Measurements from ENCODE around the gene S100A14.

S100A14 gene

GRCh38 chr1:153636312-153636711 lies 20.2 kb upstream of the S100A14 start:
- no peak for DNase-seq

DNA sequence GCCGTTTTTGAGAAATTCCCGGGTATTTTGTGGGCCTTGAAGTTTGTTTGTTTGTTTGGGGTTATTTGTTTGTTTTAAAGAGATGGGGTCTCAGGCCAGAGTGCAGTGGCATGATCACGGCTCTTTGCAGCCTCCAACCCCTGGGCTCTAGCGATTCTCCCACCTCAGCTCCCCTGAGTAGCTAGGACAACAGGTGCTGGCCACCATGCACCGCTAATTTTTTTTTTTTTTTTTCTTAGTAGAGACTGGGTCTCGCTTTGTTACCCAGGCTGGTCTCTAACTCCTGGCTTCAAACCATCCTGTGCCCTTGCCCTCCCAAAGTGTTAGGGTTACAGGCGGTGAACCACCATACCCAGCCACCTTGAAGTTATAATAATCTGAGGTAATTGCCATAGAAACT lies 19.7 kb upstream of the S100A14 start:
- no peak for DNase-seq

GRCh38 chr1:153633754-153634665 lies 17.9 kb upstream of the S100A14 start, which contains the start of gene CHTOP:
CHTOP (plus strand) TSS chr1:153634066; CDS start chr1:153636589, 2,523 bp downstream.
- DNase-seq: peak; percentile 99

DNA sequence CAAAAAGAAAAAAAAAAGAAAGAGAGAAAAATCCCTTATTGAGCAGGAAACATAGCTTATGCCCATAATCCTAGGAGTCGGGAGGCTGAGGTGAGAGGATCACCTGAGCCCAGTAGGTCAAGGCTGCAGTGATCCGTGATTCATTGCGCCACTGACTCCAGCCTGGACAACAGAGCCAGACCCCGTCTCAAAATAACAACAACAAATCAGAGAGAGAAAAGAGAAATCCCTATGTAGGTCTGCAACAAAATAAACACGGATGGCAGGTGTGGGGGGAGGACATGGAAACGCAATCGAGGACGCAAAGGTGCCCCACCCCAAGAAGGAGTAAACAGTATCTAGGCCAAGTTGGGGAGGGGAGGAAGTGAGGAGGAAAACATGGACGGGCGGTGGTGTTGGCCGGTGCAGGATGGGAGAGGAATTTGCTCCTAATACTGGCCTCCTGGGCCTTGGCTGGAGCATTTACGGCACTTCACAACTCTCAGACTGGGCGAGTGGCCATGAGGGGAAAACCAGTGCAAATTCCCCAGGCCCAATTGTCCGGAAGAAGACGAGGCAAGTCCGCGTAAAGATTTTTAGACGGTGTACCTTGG lies 17.1 kb upstream of the S100A14 start:
- DNase-seq: no peak

GRCh38 chr1:153631047-153632022 lies 15.2 kb upstream of the S100A14 start:
- DNase-seq: no peak

DNA sequence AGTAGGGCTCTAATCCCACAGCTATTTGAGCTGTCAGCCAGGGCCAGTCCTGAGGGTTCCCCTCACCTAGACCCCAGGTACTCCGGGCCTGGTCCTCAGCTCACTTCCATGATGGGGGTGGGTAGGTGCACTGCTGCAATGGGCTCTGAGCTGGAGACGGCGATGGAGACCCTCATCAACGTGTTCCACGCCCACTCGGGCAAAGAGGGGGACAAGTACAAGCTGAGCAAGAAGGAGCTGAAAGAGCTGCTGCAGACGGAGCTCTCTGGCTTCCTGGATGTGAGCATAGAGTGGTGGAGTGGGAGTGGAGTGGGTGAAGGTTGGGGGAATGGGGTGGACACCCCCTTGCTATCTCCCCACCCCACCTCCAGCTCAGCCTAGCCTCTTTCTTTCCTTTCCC lies 14.3 kb upstream of the S100A14 start:
- DNase-seq: no peak

- no peak for DNase-seq
Measured at GRCh38 chr1:153629971-153630370, 13.8 kb upstream of the S100A14 start.

GRCh38 chr1:153629343-153629665 lies 13.2 kb upstream of the S100A14 start:
- no peak for DNase-seq

- DNase-seq: no peak
Measured at GRCh38 chr1:153628638-153629342, 12.7 kb upstream of the S100A14 start.

DNA sequence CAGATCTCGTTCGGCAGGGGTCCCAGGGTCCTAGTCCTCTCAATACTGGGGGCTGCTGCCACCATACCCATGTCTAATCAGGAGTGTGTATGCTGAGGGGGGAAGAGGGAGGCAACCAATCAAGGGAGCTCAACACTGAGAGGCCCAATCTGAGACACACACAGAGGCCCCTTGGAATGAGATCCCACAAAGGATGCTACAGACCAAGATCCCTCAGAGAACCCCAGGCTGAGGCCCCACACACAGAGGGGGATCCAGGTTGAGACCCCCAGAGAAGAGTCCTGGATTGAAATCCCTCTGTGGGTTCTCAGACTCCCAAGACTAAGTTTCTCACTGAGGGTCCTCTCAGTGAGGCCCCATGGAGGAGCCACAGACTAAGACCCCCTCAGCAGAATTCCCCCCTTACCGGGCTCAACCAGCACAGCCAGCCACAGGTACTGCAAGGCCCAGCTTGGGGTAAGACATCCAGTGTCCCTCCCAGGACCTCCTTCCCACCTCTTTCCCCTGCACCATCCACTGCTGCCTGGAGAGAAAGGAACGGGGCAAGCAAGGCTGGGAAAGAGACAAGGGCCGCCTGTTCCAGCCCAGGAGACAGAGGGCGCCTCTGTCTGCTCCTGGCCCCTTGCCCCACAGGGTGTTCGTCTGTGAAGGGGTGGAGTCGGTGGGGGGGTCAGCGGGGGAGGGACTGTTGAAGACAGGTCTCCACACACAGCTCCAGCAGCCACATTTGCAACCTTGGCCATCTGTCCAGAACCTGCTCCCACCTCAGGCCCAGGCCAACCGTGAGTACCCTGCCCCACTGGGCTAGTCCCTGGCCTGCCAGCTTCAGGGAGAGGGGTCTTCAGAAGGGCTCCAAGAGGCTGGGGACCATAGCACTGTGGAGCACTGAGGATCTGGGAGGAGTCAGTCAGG lies 11.8 kb upstream of the S100A14 start, which contains the start of gene S100A1:
Gene S100A1 (plus strand): TSS at position 720 of the 912 bp plus-strand sequence. CDS start 2,088 bp downstream, outside the sequence.
- DNase-seq: no peak

GRCh38 chr1:153626904-153627714 lies 11.0 kb upstream of the S100A14 start, which contains the start of gene S100A13:
S100A13 (minus strand) TSS chr1:153627505; CDS start chr1:153626472, 1,033 bp downstream.
- peak; percentile 91 for DNase-seq

DNA sequence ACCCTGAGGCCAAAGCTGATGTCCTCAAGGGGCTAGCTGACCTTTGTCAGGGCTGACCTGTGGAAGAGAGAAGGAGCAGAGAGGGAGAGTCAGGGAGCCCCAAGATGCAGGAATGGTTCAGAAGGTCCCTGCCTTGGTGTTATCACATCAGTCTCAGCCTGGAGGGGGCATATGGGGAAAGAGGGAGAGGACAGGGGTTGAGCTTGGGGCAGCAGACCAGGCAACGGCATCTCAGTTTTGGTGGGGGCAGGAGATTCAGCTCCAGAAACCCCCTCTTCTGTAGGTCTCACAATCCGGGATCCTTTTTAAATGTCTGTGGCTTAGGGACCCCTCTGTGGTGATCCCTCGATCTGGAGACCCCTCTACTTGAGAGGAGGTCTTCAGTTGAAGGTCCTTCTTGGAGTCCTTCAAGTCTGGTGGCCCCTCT lies 10.4 kb upstream of the S100A14 start:
- DNase-seq: no peak

GRCh38 chr1:153624965-153625611 lies 9.0 kb upstream of the S100A14 start:
- no peak for DNase-seq

DNA sequence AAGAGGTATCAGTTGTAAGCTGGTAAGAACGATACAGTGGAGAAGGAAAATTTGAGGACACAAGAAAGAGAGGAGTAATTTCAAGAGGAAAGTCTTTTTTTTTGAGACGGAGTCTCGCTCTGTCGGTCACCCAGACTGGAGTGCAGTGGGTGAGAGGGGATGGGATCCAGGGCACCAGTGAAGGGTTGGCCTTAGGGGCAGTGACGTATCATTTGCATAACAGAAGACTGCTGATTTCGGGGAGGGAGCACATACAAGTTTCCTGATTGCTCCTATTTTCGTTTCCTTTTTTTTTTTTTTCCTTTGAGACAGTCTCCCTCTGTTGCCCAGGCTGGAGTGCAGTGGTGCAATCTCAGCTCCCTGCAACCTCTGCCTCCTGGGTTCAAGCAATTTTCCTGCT lies 7.0 kb upstream of the S100A14 start:
- no peak for DNase-seq

DNA sequence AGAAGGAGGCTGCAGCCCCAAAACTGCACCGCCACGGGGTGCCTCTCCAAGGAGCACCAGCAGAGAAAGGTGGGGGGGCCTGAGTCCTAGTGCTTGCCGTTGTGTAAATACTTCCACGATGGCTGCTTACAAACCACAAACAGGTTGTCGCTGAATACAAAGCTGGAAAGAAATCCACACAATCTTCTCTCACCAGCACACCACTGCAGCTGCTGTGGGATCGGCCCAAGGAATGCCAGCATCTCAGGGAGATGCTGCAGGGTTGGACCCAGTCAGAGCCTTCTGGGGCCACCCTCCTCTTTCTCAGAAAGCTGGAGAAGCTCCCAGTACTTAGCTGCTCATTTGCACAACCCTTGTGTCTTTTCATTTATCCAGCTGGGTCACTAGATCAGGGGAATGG lies 3.0 kb upstream of the S100A14 start:
- DNase-seq: no peak

DNA sequence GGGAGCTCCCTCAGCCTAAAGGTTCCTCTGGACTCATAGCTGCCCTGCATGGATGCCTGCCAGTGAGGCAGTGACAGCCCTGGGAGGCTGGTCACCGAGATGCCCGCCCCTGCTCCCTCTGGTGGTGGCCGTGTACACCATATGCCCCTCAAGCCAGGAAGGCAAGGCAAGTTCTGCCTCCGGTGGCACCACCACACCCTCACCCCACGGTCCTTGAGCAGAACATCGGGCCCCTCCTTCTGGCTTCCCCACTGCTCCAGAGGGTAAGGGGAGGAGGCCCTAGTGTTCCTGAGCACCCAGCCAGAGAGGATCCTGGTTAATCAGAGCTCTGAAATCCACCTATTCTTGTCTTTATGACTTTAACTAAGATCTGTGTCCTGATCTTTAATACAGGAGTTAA lies 1.5 kb upstream of the S100A14 start:
- no peak for DNase-seq

- no peak for DNase-seq
Measured at GRCh38 chr1:153616917-153617311, 789 bp upstream of the S100A14 start.

DNA sequence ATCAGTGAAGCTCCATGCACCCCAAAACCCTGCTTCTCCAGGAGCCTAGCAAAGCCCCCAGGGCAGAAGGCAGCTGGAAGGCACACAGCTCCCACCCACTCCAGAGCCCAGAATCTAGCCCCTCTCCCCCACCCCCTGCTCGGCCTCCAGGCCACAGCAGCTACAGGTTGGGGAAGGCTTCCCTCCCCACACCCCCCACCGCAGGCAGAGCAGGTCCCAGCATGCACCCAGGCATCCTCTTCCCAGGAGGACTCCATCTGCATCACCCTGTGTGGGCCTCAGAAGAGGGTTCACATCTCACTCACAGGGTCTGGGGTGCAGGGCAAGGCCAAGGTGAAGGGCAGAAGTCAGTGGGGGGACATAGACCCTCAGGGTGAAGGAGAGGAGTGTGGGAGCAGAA lies 719 bp downstream of the S100A14 start:
- no peak for DNase-seq

DNA sequence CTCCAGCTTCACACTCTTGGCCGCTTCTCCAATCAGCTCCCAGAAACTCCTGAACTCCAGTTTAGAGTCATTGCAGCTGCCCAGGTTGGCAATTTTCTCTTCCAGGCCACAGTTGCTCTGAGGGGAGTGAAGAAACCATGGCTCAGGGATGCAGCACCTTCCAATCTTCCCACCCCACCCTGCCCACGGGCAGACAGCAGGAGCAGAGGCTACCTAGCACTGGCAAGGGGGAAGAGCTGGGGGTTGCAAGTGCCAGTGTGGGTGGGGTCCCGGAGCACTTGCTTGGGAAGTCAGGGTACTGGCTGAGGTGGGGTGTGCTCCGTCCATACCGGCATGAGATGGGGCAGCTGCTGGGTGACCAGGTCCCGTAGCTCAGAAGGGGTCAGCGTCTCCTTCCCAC lies 1.2 kb downstream of the S100A14 start:
- DNase-seq: no peak
